Sigmoid colon (tissue), 4 donors: ENCODE measurements around the gene KCNAB1.

ENCODE experiments used
- CTCF ChIP-seq, 4 experiments: fragments of 450-650 bp in 3 of 4; fragments of 200-600 bp in 1 of 4; IDR thresholded peaks; one replicate each; pipeline ENCODE4 v1.5.1; 2016 to 2019; ENCODE audit warnings: antibody characterized with exemption in 4 of 4, mild to moderate bottlenecking in 3 of 4, moderate library complexity in 2 of 4
- EP300 ChIP-seq, 4 donors: sonication (generic); formaldehyde crosslinking; IDR thresholded peaks; one replicate each; pipeline ENCODE4 v1.6.1; 2017; ENCODE audit warnings: antibody characterized with exemption in 4 of 4
- POLR2A ChIP-seq, 2 donors: fragments of 450-650 bp; IDR thresholded peaks; one replicate each; pipeline ENCODE4 v1.6.1; 2016; ENCODE audit warnings: antibody characterized with exemption in 2 of 2, mild to moderate bottlenecking in 2 of 2, moderate library complexity in 2 of 2
- POLR2AphosphoS5 ChIP-seq, 4 donors: sonication (generic); formaldehyde crosslinking; IDR thresholded peaks; one replicate each; pipeline ENCODE4 v1.6.1; 2017; ENCODE audit warnings: antibody characterized with exemption in 4 of 4

- TF ChIP-seq POLR2A (IDR thresholded peaks at IDR 0.05): no peak
- no peak for TF ChIP-seq POLR2AphosphoS5 (IDR thresholded peaks at IDR 0.05)
- TF ChIP-seq CTCF (IDR thresholded peaks at IDR 0.05): no peak
- no peak for TF ChIP-seq EP300 (IDR thresholded peaks at IDR 0.05)
Measured at GRCh38 chr3:156344215-156344614, 223.8 kb downstream of the KCNAB1 start.
